DOHH2 (cell line): ENCODE results near the gene ATP9B.

Experiments
- H3F3A ChIP-seq: fragments of 200-600 bp; sonication (generic), shearing (Covaris generic); 2 replicates; pipeline ENCODE4 v1.6.0; 2016; ENCODE audit warnings: antibody characterized with exemption, mild to moderate bottlenecking; ENCODE audit not compliant: control insufficient read depth, insufficient read depth
- H3K27ac ChIP-seq: fragments of 200-600 bp; sonication (generic); 2 replicates; pipeline ENCODE4 v1.5.1; 2014; ENCODE audit warnings: low read depth, mild to moderate bottlenecking, low read length, moderate library complexity
- H3K27me3 ChIP-seq: fragments of 200-600 bp; sonication (generic); 2 replicates; pipeline ENCODE4 v1.6.1; 2014; ENCODE audit warnings: mild to moderate bottlenecking, low read length, mixed read lengths; ENCODE audit not compliant: control insufficient read depth
- H3K36me3 ChIP-seq: fragments of 200-600 bp; sonication (generic); 2 replicates; pipeline ENCODE4 v1.6.1; 2014; ENCODE audit warnings: mild to moderate bottlenecking, low read length, moderate library complexity, mixed read lengths; ENCODE audit not compliant: control insufficient read depth
- H3K4me1 ChIP-seq: fragments of 200-600 bp; sonication (generic); 2 replicates; pipeline ENCODE4 v1.6.1; 2014; ENCODE audit warnings: mild to moderate bottlenecking, low read length, mixed read lengths; ENCODE audit not compliant: control insufficient read depth
- H3K4me2 ChIP-seq: fragments of 200-600 bp; sonication (generic); 2 replicates; pipeline ENCODE4 v1.6.0; 2014; ENCODE audit warnings: mild to moderate bottlenecking, low read length, moderate library complexity
- H3K4me3 ChIP-seq: fragments of 200-600 bp; sonication (generic); 2 replicates; pipeline ENCODE4 v1.5.1; 2014; ENCODE audit warnings: mild to moderate bottlenecking, low read length, mixed read lengths
- H3K79me2 ChIP-seq: fragments of 200-600 bp; sonication (generic); 2 replicates; pipeline ENCODE4 v1.6.1; 2014; ENCODE audit warnings: mild to moderate bottlenecking, low read length, mixed read lengths; ENCODE audit not compliant: control insufficient read depth
- H3K9me2 ChIP-seq: fragments of 200-600 bp; sonication (generic); replicated peaks from 2 replicates; pipeline ENCODE4 v1.6.1; 2014; ENCODE audit warnings: mild to moderate bottlenecking, low read length, mixed read lengths; ENCODE audit not compliant: control insufficient read depth
- H3K9me3 ChIP-seq: fragments of 200-600 bp; sonication (generic); 2 replicates; pipeline ENCODE4 v1.6.1; 2014; ENCODE audit warnings: antibody characterized with exemption, low read length, mixed read lengths; ENCODE audit not compliant: control insufficient read depth, insufficient read depth
- H4K20me1 ChIP-seq: fragments of 200-600 bp; sonication (generic); 2 replicates; pipeline ENCODE4 v1.6.0; 2014; ENCODE audit warnings: low read depth, mild to moderate bottlenecking, antibody characterized with exemption, low read length, moderate library complexity; ENCODE audit not compliant: control insufficient read depth, insufficient read depth
- CTCF ChIP-seq: fragments of 200-600 bp; sonication (generic); IDR thresholded peaks from one replicate; pipeline ENCODE4 v1.5.1; 2014; ENCODE audit warnings: antibody characterized with exemption, mild to moderate bottlenecking, low read depth, low read length; ENCODE audit not compliant: poor library complexity, severe bottlenecking
- EZH2phosphoT487 ChIP-seq: fragments of 200-600 bp; sonication (generic); IDR thresholded peaks from 2 replicates; pipeline ENCODE4 v1.6.1; 2017; ENCODE audit warnings: borderline replicate concordance, mild to moderate bottlenecking, antibody characterized with exemption, low read length, moderate library complexity, mixed read lengths

Gene ATP9B

DNA sequence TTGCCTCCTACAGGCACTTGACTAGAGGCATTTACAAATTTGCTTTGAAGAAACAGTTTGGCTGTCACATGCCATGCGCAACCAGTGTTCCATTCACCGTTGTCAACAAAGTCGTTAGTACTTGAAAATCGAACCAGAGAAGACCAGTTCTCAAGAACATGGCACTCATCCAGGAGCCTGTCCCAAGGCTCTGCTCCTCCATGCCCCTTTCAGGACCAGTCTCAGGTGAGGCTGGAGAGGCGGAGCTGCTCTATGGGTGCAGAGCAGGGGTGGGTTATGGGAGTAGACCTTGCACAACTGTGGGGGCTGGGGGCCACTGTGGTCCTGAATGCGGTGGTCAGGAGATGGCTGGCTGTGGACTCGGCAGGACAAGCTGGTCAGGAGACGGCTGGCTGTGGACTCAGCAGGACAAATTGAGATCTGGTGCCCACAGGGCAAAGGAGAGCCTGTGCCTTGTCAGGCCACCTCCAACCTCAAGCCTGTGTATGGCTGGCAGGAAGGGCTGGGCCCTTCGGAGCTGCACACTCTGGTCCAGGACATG, 12.3 kb upstream of the ATP9B start:
- Histone ChIP-seq H4K20me1 (no peaks in the 10 kb centered on the region), H3K9me2 (no peaks in the 10 kb centered on the region), H3F3A (no peaks in the 10 kb centered on the region), H3K4me3 (no peak overlapping the region), H3K36me3 (no peaks in the 10 kb centered on the region), H3K4me1 (no peaks in the 10 kb centered on the region), H3K79me2 (no peaks in the 10 kb centered on the region), H3K9me3 (no peaks in the 10 kb centered on the region), H3K4me2 (no peak overlapping the region), H3K27me3 (no peaks in the 10 kb centered on the region), H3K27ac (no peak overlapping the region)
- no peak for TF ChIP-seq CTCF
- TF ChIP-seq EZH2phosphoT487: no peak

DNA sequence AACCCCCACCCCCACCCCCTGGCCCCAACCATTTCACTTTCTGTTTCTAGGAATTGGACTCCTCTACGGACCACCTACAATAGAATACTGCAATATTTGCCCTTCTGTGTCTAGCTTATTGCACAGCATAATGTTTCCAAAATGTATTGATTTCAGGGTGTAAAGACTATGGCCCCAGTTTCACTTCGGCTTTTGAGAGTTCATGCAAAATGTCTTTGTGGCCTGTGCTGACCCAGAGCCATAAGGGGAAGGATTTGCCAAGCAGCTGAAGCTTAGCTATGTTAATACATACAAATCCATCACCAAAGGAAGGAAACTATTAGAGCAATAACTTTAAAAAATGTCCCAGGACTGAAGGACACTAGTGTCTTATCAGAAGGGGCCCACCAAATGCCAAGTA, 11.2 kb upstream of the ATP9B start:
- Histone ChIP-seq H3K9me2 (no peaks in the 10 kb centered on the region), H3K9me3 (no peaks in the 10 kb centered on the region), H3K27ac (no peak overlapping the region), H3F3A (no peaks in the 10 kb centered on the region), H3K79me2 (no peaks in the 10 kb centered on the region), H3K36me3 (no peaks in the 10 kb centered on the region), H3K4me1 (no peaks in the 10 kb centered on the region), H3K4me3 (no peak overlapping the region), H3K4me2 (no peak overlapping the region), H4K20me1 (no peaks in the 10 kb centered on the region), H3K27me3 (no peaks in the 10 kb centered on the region)
- TF ChIP-seq EZH2phosphoT487: no peak
- no peak for TF ChIP-seq CTCF

DNA sequence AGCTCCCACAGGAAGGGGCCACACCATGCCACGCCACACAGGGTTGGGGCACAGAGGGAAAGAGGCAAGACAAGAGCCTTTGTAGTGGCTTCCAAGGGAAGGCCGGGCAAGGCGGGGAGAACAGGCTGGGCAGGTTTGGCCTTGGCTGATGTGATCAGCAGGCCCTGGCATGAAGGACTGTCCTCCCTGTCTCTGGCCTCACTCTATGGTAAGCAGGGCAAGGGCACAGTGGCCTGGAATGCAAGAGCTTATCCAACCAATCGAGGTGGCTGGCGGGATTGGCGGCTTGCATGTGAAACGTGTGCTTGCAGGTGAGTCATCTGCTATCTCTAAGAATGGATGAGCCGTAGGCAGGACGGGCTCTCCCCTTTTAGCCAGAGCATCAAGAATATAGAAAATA, 6.4 kb upstream of the ATP9B start:
- Histone ChIP-seq H3K79me2 (no peaks in the 10 kb centered on the region), H3K27ac (no peak overlapping the region), H3K4me1 (no peaks in the 10 kb centered on the region), H3K36me3 (no peaks in the 10 kb centered on the region), H3K9me3 (peaks cover 9% of the 10 kb centered on the region; the same call in 1 of the 2 replicates), H3F3A (peaks cover under 1% of the 10 kb centered on the region; the same call in 1 of the 2 replicates), H3K9me2 (no peaks in the 10 kb centered on the region), H3K27me3 (no peaks in the 10 kb centered on the region), H3K4me2 (no peak overlapping the region), H3K4me3 (no peak overlapping the region), H4K20me1 (no peaks in the 10 kb centered on the region)
- TF ChIP-seq CTCF (no peak), EZH2phosphoT487 (no peak)
